ENCODE data around the gene FRAS1.

The FRAS1 gene

DNA sequence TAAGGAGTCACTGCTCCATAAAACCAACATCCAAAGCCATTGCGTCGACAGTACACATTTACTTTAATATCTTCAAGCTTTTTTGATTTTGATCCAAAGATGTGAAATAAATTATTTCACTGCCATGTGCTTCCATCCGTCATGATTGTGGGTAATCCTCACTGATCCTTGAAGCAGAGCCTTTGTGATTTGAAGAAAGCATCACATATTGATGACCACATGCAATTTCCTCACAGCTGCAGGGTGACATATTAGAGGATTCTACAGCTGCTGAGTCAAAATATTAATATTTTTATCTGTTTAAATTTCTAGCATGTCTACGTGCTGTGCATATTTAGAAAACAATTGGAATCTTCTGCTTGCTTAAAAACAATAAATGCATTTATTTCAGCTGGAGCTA, 297.7 kb downstream of the FRAS1 start:
- FAIRE-seq = no peak
- DNase-seq (ENCODE audit: insufficient read length, low spot score) = no peak

DNA sequence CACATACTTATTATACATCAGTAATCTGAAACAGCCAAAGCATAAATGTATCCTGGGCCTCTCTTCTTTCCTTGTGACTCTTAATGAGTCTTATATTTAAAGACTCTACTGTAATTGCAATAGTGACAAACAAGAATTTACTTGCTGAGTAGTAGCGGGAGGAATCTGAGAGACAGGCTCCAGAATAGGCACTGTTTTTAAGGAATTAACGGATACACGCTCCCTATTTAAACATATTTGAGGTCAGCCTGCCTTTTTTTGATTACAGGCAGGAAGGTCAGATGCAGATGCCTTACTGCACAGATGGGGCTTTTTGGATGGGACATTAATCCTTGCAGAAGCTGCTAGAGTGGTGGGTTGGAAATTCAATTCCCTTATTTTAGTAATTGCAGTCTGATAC, 298.2 kb downstream of the FRAS1 start:
- DNase-seq (ENCODE audit: insufficient read length, low spot score) (no peak), FAIRE-seq (no peak)

DNA sequence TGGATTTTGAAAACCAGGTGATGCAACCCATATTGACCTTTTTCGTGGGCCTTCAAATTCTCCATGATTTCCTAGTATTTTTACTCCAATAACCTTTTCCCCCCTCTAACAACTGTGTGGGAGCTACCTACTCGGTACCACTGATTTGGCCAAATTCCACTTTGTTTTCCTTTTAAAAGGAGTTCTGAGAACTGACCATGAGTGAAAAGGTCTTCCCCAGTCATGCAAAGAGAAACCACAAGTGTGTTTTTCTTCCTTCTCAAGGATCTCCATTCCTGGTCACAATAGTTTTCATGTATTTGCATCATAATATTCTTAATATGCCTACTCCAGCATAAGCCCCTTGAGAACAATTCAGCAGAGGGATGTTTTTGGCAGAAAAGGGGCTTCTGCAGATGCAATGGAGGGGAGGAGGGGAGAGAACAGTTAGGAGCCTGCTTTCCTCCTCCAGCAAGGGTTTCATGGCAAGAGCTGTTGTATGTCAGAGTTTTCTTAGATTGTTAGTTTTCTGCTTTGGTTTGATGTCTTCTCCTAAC, 299.2 kb downstream of the FRAS1 start:
- no peak for FAIRE-seq
- no peak for DNase-seq (ENCODE audit: insufficient read length, low spot score)

DNA sequence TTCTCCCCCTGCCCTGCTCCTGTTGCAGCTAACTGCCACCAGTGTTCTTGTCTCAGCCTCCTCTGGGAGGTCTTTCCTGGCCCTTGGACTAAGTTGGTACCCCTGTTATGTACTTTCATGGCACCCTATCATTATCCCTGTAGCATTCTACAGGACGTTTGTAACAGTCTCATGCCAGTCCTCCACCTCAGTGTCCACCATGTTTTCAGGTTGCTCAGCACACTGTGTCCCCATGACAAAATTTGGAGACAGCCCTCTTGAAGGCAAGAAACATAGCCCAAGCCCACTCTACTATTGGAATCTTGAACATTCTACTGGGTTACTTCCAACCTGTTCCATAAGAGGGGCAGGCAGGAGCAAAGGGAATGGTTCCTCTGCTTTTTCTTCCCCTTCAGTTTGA, 300.0 kb downstream of the FRAS1 start:
- no peak for DNase-seq (ENCODE audit: insufficient read length, low spot score)
- no peak for FAIRE-seq

DNA sequence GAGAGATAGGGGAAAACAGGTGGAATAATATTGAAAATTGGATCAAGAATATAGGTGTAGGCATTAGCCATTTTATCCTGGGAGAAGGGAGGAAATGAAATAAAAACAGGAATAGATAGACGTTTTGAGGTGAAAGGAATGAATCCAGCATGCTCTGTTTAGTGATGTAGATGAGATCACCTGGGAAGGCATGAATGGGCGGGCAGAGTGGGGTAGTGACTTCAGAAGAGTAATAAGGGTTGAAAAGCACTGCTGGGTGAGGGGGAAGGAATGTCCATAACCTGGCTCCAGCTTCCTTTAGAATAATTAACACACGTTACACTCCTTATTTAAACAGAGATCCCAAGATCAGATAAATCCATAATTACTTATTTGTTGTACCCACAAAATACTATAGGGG, 303.3 kb downstream of the FRAS1 start:
- DNase-seq (ENCODE audit: insufficient read length, low spot score) (no peak), FAIRE-seq (no peak)

DNA sequence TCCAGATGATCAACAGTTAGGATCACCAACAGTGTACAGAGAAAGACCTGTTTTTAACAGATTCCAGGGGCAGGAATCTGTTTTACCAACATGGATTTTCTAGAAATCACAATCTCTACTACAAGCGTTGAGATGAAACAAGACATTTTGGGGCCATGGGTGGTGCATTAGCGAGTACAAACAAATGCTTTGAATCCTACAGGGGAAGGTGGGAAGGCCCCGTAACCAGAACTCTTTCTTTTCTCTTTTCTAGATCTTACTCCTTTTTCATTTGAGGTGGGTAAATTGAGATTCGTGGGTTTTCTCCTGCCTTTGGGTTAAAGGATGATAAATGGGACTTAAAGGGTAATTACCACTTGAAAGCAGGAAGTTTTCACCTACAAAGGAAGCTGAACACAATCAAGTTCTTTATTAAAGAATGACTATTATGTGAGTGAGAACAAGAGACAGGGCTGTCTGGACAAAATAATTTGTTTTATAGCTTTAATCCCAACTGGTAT, 304.5 kb downstream of the FRAS1 start:
- no peak for FAIRE-seq
- DNase-seq (ENCODE audit: insufficient read length, low spot score) = no peak

DNA sequence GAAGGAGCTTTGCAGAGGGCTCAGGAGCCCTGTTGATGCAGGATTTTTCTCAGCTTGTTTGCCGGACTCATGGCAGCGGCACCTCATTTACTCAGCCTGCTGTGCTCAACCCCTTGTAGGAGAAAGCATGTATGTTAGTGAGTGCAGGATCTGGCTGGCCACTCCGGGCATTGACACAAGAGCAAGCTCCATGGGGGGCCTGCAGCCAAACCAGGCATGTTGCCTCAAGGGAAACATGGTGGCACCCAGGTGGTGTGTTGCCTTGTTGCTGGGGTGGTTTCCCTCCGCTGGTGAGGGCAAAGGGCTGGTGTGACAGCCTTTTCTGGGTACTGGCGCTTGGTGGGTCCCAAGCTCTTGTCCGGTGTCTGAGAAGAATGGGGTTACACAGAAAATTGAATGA, 305.2 kb downstream of the FRAS1 start:
- no peak for DNase-seq (ENCODE audit: insufficient read length, low spot score)
- no peak for FAIRE-seq

DNA sequence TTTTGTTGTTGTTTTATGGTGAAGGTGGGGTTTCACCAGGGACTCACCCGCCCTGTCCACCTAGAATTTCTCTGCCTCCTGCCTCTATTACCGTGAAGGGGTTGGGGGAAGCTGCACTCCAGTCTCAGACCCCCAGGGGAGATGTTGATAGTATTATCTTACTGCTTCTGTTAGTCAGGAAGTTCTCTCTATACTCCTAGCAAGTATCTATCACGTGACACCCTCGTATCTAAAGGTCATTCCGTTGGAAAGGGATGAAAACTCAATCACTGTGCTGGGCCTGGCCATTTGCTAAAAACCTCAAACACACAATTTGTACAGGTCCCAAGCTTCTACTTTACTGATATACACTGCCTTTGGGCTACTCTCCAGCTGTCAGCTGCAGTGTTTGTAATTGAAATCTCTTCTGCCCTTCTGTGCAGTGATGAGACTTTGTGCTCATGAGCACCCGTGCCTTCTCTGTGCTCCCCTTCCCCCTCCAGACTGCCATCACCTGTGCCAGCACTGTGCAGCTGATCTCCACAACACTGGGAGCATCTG, 306.0 kb downstream of the FRAS1 start:
- FAIRE-seq (no peak), DNase-seq (ENCODE audit: insufficient read length, low spot score) (no peak)

DNA sequence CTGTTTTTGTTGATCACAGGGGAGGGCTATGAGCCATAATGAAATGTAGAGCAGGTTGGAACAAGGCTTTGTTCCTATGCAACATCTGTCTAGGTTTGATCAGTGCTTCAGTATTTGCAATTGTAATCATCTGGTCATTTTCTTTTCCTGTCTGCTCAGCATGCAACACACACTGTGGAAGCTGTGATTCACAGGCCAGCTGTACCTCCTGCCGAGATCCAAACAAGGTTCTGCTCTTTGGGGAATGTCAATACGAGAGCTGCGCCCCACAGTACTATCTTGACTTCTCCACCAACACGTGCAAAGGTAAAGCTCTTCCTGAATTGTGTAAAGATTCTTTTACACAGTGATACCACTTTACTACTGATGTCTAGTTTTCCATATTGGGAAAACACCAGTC, 312.6 kb downstream of the FRAS1 start:
- DNase-seq (ENCODE audit: insufficient read length, low spot score) (no peak), FAIRE-seq (no peak)

DNA sequence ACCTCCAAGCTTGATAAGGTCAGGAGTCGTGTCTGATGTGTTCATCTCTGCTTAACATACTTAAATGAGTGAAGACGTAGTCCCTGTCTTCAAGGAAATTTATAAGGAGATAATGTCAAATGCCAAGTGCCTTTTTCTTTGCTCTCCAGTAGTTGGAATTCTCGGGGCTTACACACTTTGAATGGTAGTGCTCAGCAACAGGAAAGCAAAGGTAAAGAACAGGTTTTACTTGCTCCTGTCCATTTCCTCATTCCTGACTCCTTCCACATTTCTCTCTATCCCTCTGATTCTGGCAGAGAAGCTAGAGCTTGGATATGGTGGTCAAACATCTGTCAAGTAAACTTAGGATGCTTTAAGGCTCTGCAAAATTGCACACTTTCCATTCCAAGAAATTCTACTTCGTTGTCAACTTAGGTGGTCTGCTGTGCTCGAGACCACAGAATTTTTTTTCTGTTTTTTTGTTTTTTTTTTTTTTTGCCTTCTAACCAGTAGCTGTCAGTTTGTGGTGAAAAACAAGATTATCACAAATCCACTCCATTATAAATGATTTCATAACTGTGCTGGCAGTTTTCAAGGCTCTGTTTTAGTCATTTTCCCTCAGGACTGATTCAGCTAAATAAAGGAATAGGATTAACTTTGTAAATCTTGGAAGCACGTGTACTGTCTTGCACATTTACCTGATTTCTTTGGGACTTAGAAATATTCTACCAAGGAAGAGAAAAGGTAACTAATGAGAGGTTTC, 313.7 kb downstream of the FRAS1 start:
- no peak for FAIRE-seq
- no peak for DNase-seq (ENCODE audit: insufficient read length, low spot score)

DNA sequence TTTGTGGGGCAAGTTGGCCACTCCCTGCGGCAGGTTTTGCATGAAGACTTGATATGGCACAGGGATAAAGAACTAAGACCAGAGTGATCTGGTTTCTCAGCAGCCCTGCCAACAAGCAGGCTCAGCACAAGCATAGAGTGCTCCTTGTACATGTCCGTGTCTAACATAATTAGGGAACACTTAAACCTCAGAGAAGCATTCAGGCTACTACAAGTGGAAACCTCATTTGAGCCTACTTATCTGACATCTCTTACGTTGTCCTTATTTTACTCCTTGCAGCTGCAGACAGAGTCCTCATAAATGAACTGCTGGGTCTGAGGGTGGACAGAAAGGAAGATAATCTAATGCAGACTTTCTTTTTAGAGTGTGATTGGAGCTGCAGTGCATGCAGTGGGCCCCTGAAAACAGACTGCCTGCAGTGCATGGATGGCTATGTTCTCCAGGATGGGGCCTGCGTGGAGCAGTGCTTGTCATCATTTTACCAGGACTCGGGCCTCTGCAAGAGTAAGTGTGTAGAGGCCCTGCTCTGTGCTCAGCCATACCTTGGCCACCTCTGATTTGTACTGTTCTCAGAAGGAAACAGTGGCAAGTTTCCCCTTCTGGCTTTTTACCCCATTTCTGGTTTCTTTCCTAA, 315.3 kb downstream of the FRAS1 start:
- FAIRE-seq (no peak), DNase-seq (ENCODE audit: insufficient read length, low spot score) (no peak)

DNA sequence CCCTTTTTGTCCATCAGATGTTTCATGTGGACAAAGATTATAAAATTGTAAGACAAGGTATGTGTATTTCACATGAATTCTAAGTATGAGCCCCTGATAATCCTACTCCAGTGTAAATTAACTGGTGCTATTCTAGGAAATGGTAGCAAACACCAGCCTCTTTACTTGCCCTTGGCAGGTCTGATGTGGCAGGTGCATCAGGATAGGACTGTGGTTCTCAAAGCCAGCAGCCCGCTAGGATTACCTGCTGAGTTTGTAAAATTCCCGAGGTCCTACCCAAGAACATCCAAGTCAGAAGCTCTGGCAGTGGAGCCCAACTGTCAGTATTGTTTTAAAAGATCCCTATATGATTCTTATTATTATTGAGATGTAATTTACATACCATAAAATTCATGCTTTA, 320.4 kb downstream of the FRAS1 start:
- DNase-seq (ENCODE audit: insufficient read length, low spot score) (no peak), FAIRE-seq (no peak)

DNA sequence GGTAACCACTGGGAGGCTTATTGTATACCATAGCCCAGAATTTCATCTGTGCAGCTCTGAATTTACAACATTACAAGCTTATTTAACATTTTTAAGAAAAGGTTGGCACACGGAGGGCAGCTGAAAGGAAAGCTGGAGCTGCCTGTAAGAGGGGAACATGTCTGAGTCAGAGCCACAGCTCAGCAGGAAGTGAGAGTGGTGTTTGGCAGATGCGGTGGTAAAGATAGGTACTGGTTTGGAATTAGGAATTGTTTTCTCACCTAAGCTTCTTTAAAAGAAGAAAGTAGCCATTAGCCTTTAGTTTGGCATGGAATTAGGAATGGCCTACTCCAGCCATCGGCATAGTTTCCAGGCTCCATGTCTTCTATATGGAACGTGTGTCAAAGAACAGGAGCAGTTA, 321.9 kb downstream of the FRAS1 start:
- FAIRE-seq (no peak), DNase-seq (ENCODE audit: insufficient read length, low spot score) (no peak)

DNA sequence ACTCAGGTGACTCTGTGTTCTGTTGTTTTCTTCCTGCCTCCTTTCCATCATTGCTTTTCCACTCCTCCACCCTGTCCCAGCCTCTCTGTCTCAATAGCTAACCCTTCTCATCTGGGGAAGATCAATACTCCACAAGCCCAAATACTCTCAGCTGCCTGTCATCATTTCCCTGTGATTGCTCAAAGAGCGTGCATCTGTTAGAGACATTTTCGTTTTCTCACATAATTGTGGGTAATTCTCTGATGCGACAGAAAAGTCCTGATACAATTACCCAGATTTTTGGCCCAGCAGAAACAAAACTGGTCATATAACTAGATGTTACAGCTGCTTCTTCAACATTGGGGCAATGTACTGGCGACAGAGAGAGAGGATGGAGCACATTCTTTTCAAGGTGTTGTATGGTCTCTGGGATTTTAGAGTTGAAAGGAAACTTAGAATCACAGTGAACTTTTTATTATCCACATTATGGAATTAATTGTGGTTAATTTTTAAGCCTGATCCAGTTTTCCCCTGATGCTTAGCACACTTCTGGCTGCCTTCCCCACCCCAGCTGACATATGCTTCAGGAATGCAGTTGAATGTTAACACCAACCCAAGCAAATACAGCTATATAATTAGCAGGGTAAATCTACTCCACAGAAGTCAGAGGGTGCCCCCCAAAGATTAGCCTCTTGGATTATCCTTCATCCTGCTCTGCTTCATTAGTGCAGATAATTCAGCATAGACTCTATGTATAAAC, 323.0 kb downstream of the FRAS1 start:
- no peak for FAIRE-seq
- DNase-seq (ENCODE audit: insufficient read length, low spot score) = no peak

DNA sequence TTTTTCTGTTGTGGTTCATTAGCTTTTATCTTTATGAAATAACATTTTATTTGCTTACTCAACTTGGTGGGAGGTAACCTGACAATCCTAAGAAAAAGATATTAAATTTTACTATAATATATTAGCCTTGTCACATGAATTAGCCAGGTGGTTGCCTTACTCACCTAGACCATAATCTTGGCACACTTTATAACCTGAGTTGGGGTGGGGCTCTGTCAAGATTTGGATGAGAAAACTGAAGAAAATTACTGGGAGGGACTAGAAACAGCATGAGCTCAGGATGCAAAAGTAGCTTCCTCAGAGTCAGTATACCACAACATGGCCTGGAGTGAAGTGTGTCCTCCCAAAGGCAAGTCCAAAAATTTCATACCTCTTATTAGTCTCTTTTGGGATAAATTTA, 329.6 kb downstream of the FRAS1 start:
- DNase-seq (ENCODE audit: insufficient read length, low spot score) (no peak), FAIRE-seq (no peak)

DNA sequence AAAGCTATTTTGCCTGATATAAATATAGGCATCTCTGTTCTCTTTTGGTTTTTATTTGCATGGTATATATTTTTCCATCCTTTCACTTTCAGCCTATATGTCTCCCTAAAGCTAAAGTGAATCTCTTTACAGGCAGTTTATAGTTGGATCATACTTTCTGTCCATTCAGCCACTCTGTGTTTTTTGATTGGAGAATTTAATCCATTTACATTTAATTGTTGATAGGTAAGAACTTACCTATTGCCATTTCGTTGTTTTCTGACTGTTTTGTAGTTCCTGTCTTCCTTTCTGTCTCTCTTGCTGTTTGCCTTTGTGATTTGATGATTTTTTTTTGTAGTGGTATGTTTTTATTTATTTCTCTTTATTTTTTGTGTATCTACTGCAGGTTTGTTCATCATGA, 338.5 kb downstream of the FRAS1 start:
- DNase-seq (ENCODE audit: insufficient read length, low spot score) = no peak
- FAIRE-seq = no peak

DNA sequence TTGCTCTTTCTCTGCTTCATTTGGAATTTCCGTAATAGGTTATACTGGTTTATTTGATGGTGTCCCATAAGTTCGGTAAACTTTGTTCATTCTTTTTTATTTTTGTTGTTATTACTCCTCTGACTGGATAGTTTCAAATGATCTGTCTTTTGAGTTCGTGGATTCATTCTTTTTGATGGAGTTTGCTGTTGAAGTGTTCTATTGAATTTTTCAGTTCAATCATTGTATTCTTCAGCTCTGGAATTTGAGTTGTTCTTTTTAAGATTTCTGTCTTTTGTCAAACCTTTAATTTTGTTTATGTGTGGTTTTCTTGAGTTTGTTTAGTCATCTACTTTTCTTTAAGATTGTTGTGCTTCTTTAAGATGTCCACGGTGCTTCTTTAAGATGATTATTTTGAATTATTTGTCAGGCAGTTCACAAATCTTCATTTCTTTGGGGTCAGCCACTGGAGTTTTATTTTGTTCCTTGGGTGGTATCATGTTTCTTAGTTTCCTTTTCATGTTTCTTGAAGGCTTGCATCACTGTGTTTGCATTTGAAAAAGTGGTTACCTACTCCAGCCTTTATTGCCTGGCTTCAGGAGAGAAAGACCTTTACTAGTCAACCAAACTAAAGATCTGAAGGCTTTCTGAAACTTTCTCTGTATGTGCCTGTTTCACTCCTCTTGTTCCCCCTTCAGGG, 339.6 kb downstream of the FRAS1 start:
- no peak for FAIRE-seq
- no peak for DNase-seq (ENCODE audit: insufficient read length, low spot score)

DNA sequence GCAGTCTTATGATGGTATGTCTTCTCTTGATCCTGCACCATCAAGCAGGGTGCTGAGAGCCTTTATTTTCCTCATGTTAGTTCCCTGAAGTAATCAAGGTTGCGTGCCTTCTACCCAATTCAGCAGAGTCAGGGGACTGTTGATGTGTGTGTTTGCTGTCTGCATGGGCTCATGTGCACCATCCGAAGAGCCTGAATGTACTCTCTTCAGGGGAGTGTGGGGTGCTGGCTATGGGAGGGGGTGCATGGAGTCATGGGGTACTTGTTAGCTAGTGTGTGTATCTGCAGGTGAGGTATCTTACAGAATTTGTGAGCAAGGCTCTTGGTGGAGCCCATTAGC, 340.1 kb downstream of the FRAS1 start:
- DNase-seq (ENCODE audit: insufficient read length, low spot score) (no peak), FAIRE-seq (no peak)

DNA sequence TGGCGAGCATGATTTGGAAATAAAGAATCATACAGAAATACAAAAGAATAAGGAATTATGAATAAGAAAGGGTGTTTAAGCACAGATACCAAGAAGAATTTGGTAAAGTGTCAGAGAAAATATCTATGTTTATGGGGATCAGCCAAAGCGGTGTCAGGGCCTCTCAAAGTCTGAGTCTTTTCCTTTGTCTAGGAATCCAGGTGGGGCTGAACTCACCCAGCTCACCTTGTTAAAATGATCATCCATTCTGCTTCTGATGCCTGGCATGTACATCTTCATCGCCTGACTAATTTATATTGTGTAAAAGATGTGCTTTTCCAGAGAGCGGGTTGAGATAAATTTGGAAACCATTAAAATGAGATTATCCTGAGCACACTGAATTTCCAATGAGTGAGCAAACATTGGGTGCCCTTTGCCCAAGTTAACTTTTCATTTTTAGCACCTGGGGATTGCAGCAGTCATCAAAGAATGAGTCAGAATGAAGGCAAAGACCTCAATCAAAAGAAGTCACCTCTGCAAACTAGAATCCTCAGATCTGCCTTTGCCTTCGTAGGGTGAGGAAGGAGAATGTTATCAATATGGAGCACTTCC, 352.6 kb downstream of the FRAS1 start:
- no peak for FAIRE-seq
- DNase-seq (ENCODE audit: insufficient read length, low spot score) = no peak

DNA sequence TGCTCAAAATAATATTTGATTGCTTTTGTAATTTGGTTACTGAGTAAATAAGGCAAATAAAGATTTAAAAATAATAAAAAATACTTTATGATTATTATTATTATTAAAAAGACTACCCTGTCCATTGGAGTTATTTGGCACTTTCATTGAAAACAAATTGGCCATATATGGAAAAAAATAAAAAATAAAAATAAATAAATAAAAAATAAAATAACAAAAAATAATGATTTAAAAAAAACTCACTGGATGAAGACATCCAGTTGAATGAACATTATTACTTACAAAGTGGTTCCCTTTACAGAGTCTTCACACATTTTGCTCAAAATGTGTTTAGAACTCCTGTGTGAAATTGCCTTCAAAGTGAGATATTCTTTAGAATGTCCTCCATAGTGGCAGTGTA, 353.1 kb downstream of the FRAS1 start:
- DNase-seq (ENCODE audit: insufficient read length, low spot score) = no peak
- no peak for FAIRE-seq

DNA sequence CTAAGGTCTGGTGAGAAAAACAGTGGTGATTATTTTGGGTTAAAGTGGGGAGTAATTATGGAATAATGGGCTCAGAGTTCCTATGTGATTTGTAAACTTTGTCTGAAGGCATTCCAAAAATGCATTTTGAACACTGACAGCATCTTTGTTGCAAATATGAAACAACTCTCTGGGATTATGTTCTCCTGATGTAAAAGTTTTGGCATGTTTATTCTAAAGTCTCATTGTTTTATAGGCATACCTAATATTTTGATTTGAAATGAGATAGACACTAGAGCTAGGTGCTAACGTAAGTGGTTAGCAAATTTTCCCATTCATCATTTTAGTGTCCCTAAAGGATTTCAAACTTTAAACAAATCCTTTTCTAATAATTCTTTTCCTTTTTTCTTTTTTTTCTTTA, 353.6 kb downstream of the FRAS1 start:
- FAIRE-seq (no peak), DNase-seq (ENCODE audit: insufficient read length, low spot score) (no peak)

Measured in HTR-8/SVneo (cell line).